ENCODE data around the gene CP.
"Not testable (repeated sequence)": the region's sequence is repeated elsewhere in the genome, so short reads cannot be mapped to it uniquely, and the experiment has no call there.

Gene CP

GRCh38 chr3:149221783-149222517, at the start of gene CP:
Gene CP, minus strand, starts transcription at chr3:149221829. Its CDS starts 37 bp downstream, at chr3:149221792.
- peak; percentile 69 for DNase-seq

GRCh38 chr3:149270180-149270579, 48.6 kb upstream of the CP start:
- no peak for DNase-seq

DNA sequence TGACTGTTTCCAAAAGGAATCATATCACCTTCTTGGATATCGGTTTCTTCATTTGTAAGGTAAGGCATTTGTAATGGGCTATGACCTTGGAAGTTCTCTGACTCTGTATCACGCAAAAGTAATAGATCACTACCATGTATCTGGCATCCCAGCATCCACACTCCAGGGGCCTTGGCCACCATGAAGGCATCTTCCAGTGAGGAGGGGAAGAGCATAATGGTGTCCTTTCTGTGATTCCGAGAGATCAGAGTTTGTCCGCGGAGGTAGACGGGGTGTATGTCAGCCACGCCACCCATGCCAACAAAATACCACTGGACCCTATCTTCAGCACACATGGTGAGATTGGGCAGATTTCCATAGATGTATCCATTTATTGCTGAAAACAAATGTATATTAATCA, 48.1 kb upstream of the CP start:
- no peak for DNase-seq

GRCh38 chr3:149267565-149267964, 45.9 kb upstream of the CP start:
- DNase-seq, result no peak

DNA sequence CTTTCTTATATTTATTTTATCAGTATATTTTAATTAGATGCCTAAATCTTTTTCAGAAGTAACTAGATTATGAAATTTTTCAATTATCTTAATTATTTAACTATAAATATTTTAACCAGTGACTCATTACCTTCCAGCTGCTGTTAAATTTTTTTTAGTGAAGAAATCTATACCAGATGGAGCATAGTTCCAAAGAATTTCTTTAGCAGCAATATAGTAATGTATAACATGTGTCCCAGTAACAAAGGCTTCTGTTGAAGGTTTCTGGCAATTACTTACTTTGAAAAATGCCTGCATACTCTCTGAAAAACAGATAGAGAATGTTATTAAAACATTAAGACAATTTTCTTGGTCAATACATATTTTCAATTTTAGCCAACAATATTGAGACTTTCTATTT, 45.1 kb upstream of the CP start:
- no peak for DNase-seq

DNA sequence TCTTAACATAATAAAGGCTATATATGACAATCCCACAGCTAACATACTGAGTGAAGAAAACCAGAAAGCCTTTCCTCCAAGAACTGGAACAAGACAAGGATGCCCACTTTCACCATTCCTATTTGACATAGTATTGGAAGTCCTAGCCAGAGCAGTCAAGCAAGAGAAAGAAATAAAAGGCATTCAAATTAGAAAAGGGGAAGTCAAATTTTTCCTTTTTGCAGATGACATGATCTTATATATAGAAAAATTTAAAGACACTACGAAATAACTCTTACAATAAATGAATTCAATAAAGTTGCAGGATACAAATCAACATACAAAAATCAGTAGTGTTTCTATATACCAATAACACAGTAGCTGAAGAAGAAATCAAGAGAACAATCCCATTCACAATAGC, 42.2 kb upstream of the CP start:
- DNase-seq, result no peak

DNA sequence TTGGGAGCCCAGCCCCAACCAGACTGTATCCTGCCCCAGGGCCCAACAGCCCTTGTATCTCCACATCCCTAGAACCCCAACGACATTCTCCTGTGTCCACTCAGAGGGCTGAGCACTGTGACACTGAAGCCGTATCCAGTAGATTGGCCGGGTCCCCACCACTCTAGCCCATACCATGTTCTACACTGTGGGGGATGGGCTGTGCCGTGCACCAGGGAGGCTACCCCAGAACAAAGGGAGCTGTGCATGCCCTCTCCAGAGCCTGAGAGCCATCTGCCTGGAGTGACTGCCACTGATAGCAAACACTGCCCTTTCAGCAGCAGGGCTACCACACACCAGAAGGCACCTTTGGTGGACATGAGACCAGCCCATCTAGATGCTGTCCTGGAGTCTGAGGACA, 37.1 kb upstream of the CP start:
- no peak for DNase-seq

DNA sequence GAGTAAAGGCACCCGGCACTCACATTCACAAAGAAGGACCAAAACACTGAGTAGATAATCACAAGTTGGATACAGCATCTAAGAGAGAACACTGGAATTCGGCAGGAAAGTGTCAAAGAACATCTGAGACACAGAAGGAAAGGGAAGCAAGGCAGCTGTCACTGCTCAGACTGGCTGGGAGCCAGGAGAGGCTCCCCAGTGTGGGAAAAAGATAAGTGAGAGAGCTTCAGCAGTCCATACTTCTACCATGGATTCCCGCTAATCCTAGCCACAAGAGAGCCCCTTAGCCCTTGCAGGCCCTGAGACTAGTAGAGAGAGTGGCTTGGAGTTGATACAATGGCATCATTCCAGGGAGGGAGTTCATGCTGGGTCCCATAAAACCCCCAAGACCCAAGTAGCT, 36.7 kb upstream of the CP start:
- no peak for DNase-seq

GRCh38 chr3:149252272-149252671, 30.6 kb upstream of the CP start:
- no peak for DNase-seq

DNA sequence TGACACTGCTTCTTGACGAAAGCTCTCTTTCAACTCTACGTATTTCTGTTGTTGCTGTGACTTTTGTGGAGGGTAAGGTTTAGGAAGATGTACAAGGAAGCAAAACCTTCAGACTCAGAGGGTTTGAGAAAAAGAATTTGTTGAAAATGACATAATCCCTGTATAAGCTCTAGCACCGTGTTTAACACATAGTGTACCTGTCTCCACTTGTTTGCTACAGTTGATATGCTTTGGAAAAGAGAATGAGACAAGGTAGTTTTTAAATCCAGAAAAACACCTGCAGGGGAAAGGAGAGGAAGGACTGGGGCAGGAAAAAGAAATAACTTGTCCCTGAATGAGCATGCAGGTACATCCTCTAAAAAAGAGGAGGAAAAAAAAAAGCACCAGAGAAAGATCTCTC, 29.6 kb upstream of the CP start:
- DNase-seq, result no peak

GRCh38 chr3:149247929-149248691, 26.5 kb upstream of the CP start:
- peak; percentile 24 for DNase-seq

- peak; percentile 1 for DNase-seq
Measured at GRCh38 chr3:149247008-149247710, 25.5 kb upstream of the CP start.

DNA sequence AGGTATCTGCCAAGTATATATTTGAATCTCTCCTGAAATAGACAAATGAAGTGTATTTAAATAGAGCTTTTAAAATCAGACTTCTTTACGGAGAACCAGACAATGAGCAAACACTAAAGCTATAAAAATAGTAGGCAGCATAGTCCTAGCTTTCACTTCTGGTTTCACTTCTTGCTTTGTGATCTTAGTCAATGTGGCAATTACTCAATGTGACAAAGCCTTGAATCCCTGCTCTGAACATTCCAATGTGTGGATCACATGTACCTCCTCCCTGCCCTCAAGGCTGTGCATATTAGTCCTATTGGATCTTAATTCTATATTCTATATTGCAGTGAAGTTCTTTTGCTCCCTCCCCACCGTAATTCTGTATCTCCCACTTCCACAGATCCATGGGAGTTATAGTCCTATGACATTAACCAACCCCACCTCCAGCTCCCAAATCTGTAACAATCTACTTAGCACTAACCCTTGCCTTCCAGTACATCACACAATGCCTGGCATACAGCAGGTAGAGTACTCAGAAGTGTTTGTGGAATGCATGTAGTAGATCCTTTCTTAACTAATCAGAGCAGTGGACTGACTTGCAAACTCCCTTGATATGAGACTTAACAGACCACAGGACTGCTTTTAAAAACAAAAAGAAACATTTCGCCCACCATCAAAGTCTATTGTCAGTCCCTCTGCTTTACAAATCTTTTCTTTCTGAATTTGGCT, 24.3 kb upstream of the CP start:
- DNase-seq, result peak; percentile 67

DNA sequence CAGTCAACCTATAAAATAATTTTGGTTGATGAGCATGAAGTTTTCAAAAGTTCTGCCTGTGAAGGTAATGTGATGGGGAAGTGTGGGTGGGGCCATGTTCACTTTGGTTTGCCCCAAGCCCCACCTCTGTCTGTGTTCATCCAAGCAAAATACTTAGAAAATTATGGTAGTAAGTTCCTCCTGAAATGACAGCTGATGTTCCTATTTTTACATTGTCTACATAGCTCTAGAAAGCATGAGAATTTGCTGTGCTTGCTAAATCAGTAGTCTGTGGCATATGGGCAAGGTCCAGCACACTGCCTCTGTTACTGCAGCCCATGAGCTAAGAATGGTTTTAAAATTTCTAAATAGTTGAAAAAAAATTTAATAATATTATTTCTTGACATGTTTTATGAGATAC, 21.9 kb upstream of the CP start:
- peak; percentile 2 for DNase-seq

DNA sequence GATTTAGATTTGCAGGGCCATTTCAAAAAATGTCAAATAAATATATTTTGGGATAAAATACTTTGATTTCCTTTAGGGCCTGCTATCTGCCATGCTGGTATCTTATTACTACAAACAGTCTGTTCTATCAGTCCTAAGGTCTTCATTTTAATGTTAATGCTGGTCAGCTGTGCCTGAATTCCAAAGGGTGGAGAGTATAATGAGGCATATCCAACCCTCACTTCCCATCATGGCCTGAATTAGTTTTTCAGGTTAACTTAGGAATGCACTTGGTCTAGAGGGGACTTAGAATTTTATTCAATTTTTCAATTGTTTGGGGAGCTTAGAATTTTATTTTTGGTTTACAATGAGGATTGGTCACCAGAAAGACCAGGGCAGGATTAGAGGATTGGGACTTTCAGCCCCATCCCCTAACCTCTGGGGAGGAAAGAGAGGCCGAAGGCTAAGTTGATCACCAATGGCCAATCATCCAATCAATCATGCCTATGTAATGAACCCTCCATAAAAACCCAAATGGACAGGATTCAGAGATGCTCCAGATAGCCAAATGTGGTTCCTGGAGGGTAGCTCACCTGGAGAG, 17.8 kb upstream of the CP start:
- no peak for DNase-seq

- DNase-seq, result not testable (repeated sequence)
Measured at GRCh38 chr3:149238268-149238667, 16.6 kb upstream of the CP start.

GRCh38 chr3:149235599-149236424, 14.2 kb upstream of the CP start:
- DNase-seq, result no peak

- no peak for DNase-seq
Measured at GRCh38 chr3:149234671-149235245, 13.1 kb upstream of the CP start.

DNA sequence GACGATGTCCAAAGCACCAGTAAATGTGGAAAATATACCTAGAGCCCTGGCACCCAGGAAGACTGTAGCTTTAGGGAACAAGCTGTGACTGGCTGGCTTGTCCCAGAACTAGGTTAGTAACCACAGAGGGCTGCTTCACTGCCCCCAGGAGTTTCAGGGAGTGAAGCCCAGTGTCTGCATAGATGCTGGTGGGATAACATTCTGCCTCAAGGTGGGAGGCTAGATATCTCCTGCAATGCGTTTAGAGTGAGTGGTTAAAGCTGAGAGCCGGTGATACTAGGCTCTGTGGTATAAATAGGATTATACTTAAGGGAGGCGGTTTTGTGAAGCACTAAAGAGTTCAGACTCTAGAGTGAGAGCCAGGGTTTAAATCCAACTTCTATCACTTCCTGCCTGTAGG, 11.7 kb upstream of the CP start:
- no peak for DNase-seq

DNA sequence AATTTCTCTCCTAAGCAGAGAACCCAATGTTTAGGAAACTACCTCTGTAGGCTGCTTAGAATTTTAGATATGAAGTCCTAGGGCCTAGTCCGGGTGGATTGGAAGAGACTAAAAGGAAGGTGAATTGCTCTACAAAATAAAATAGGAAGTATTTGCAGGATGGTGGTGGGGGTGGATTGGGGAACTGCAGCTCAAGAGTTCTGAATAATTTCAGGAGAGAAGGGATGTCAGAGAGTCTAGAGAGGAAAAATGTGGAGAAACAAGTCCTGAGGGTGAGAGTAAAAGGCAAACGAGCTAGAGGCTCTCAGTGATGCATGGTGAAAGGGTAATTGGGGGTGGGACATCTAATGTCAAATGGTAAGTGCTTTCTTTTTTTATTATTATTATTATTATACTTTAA, 10.2 kb upstream of the CP start:
- DNase-seq, result no peak

- DNase-seq, result no peak
Measured at GRCh38 chr3:149227591-149228268, 6.1 kb upstream of the CP start.

Measured in kidney glomerular epithelial cell (primary cell).